H9 (cell line): ENCODE data around the gene NUDT9. TPM values are rescaled to one million over a fixed set of nuclear protein-coding genes. Genes with fewer than 3 reads are reported as not detected.
"Not testable (repeated sequence)": the region's sequence is repeated elsewhere in the genome, so short reads cannot be mapped to it uniquely, and the experiment has no call there.

Source experiments
- DNase-seq: peaks from one replicate; pipeline ENCODE4 v3.0.0-alpha.2; 2017
- H2AFZ ChIP-seq: one replicate; pipeline ENCODE4 v1.6.1; 2013; ENCODE audit warnings: mild to moderate bottlenecking, low read length, control low read depth, moderate library complexity
- H2AK5ac ChIP-seq: 2 replicates; pipeline ENCODE4 v1.6.1; 2013; ENCODE audit warnings: low read length, control low read depth, mixed read lengths; ENCODE audit not compliant: insufficient read length
- H2BK120ac ChIP-seq: one replicate; pipeline ENCODE4 v1.6.1; 2013; ENCODE audit warnings: low read depth, mild to moderate bottlenecking, low read length, control low read depth, inconsistent platforms; ENCODE audit not compliant: poor library complexity, severe bottlenecking
- H2BK12ac ChIP-seq: 2 replicates; pipeline ENCODE4 v1.6.1; 2013; ENCODE audit warnings: low read length, control low read depth, mixed read lengths, low read depth; ENCODE audit not compliant: insufficient read length
- H2BK15ac ChIP-seq: 2 replicates; pipeline ENCODE4 v1.6.1; 2013; ENCODE audit warnings: low read depth, low read length, control low read depth
- H2BK20ac ChIP-seq: one replicate; pipeline ENCODE4 v1.6.1; 2013; ENCODE audit warnings: low read depth, mild to moderate bottlenecking, low read length, control low read depth, inconsistent platforms; ENCODE audit not compliant: poor library complexity, severe bottlenecking
- H2BK5ac ChIP-seq: 2 replicates; pipeline ENCODE4 v1.6.1; 2013; ENCODE audit warnings: low read length, control low read depth, mixed read lengths; ENCODE audit not compliant: insufficient read length
- H3K14ac ChIP-seq: 2 replicates; pipeline ENCODE4 v1.6.1; 2013; ENCODE audit warnings: low read length, control low read depth; ENCODE audit not compliant: insufficient read depth
- H3K18ac ChIP-seq: 2 replicates; pipeline ENCODE4 v1.6.1; 2013; ENCODE audit warnings: low read depth, mild to moderate bottlenecking, mixed read lengths, low read length, control low read depth; ENCODE audit not compliant: insufficient read length
- H3K23ac ChIP-seq: 2 replicates; pipeline ENCODE4 v1.6.1; 2013; ENCODE audit warnings: low read length, control low read depth, mixed read lengths, low read depth; ENCODE audit not compliant: insufficient read length
- H3K23me2 ChIP-seq: 2 replicates; pipeline ENCODE4 v1.6.1; 2013; ENCODE audit warnings: low read depth, mild to moderate bottlenecking, mixed read lengths, low read length, control low read depth; ENCODE audit not compliant: insufficient read length, poor library complexity, severe bottlenecking
- H3K27ac ChIP-seq: 2 replicates; pipeline ENCODE4 v1.5.1; 2013; ENCODE audit warnings: low read length, control low read depth, mixed read lengths, low read depth; ENCODE audit not compliant: insufficient read length
- H3K27me3 ChIP-seq: 2 replicates; pipeline ENCODE4 v1.6.1; 2013; ENCODE audit warnings: low read length, control low read depth, inconsistent platforms; ENCODE audit not compliant: insufficient read depth
- H3K4ac ChIP-seq: 2 replicates; pipeline ENCODE4 v1.6.1; 2013; ENCODE audit warnings: low read depth, mild to moderate bottlenecking, control low read depth, inconsistent platforms, low read length, moderate library complexity
- H3K4me1 ChIP-seq: 2 replicates; pipeline ENCODE4 v1.6.1; 2013; ENCODE audit warnings: low read length, control low read depth, inconsistent platforms; ENCODE audit not compliant: insufficient read depth
- H3K4me2 ChIP-seq: 2 replicates; pipeline ENCODE4 v1.6.1; 2013; ENCODE audit warnings: low read length, control low read depth, mixed read lengths; ENCODE audit not compliant: insufficient read length, insufficient read depth
- H3K56ac ChIP-seq: 2 replicates; pipeline ENCODE4 v1.6.1; 2013; ENCODE audit warnings: low read depth, mild to moderate bottlenecking, mixed read lengths, low read length, control low read depth; ENCODE audit not compliant: insufficient read length
- H3K79me1 ChIP-seq: 2 replicates; pipeline ENCODE4 v1.6.1; 2013; ENCODE audit warnings: low read depth, mild to moderate bottlenecking, moderate library complexity, low read length, control low read depth, inconsistent platforms; ENCODE audit not compliant: insufficient read depth, poor library complexity, severe bottlenecking
- H3K79me2 ChIP-seq: 2 replicates; pipeline ENCODE4 v1.6.1; 2013; ENCODE audit warnings: low read length, control low read depth, inconsistent platforms; ENCODE audit not compliant: insufficient read depth
- H3K9ac ChIP-seq: 2 replicates; pipeline ENCODE4 v1.6.1; 2013; ENCODE audit warnings: low read length, control low read depth, mixed read lengths; ENCODE audit not compliant: insufficient read length; ENCODE audit errors: extremely low read depth
- H3K9me3 ChIP-seq: one replicate; pipeline ENCODE4 v1.6.1; 2013; ENCODE audit warnings: low read depth, low read length, inconsistent platforms; ENCODE audit not compliant: control insufficient read depth
- H3T11ph ChIP-seq: one replicate; pipeline ENCODE4 v1.6.1; 2013; ENCODE audit warnings: mild to moderate bottlenecking, low read length, control low read depth, inconsistent platforms
- H4K20me1 ChIP-seq: one replicate; pipeline ENCODE4 v1.6.1; 2013; ENCODE audit not compliant: control insufficient read depth, insufficient read length, insufficient read depth
- H4K5ac ChIP-seq: 2 replicates; pipeline ENCODE4 v1.6.1; 2013; ENCODE audit warnings: low read depth, mild to moderate bottlenecking, mixed read lengths, low read length, control low read depth; ENCODE audit not compliant: insufficient read length
- H4K8ac ChIP-seq: replicated peaks from 2 replicates; pipeline ENCODE4 v1.6.1; 2013; ENCODE audit warnings: low read length, control low read depth, mixed read lengths, low read depth; ENCODE audit not compliant: insufficient read length
- H4K91ac ChIP-seq: 2 replicates; pipeline ENCODE4 v1.6.1; 2013; ENCODE audit warnings: low read depth, mild to moderate bottlenecking, moderate library complexity, mixed read lengths, low read length, control low read depth; ENCODE audit not compliant: insufficient read length
- H3K27ac Mint-ChIP-seq, 3 experiments: 2 replicates in 2 of 3; 3 replicates in 1 of 3; pipeline ENCODE4 v1.8.0; 2020 to 2021; ENCODE audit warnings: mixed read lengths in 3 of 3, mild to moderate bottlenecking in 1 of 3, moderate library complexity in 1 of 3
- H3K27me3 Mint-ChIP-seq: 2 replicates; pipeline ENCODE4 v1.8.0; 2021; ENCODE audit warnings: low read depth, mild to moderate bottlenecking, moderate library complexity, mixed read lengths
- H3K36me3 Mint-ChIP-seq, 3 experiments: 2 replicates in 2 of 3; 3 replicates in 1 of 3; pipeline ENCODE4 v1.8.0; 2020 to 2021; ENCODE audit warnings: low read depth in 3 of 3, mixed read lengths in 3 of 3; ENCODE audit not compliant: insufficient read depth in 1 of 3
- H3K4me1 Mint-ChIP-seq, 2 experiments: 2 replicates each; pipeline ENCODE4 v1.8.0; 2020; ENCODE audit warnings: mixed read lengths in 2 of 2
- H3K4me3 Mint-ChIP-seq, 2 experiments: 2 replicates in 1 of 2; 3 replicates in 1 of 2; pipeline ENCODE4 v1.8.0; 2020 to 2021; ENCODE audit warnings: mild to moderate bottlenecking in 2 of 2, mixed read lengths in 2 of 2, moderate library complexity in 1 of 2
- H3K9me3 Mint-ChIP-seq, 2 experiments: 2 replicates in 1 of 2; 3 replicates in 1 of 2; pipeline ENCODE4 v1.8.0; 2020; ENCODE audit warnings: mild to moderate bottlenecking in 2 of 2, mixed read lengths in 2 of 2, moderate library complexity in 1 of 2
- CTCF ChIP-seq: fragments of 200-600 bp; sonication (generic); conservative IDR thresholded peaks from 3 replicates; pipeline ENCODE4 v1.8.0; 2021; ENCODE audit warnings: antibody characterized with exemption, mild to moderate bottlenecking
- WGBS: extraction: QIAGEN DNeasy Blood & Tissue Kit; methylation state at CpG from one replicate; pipeline ENCODE4 v1.1.7; 2013; ENCODE audit warnings: missing lambda C conversion rate, low lambda C conversion rate, mixed read lengths; ENCODE audit not compliant: insufficient read length; ENCODE audit errors: extremely low coverage; 5-methylcytosine and 5-hydroxymethylcytosine counted together
- total RNA-seq: library from RNA; stranded (reverse); gene quantifications from 2 replicates; pipeline ENCODE4 v1.2.1, GENCODE V29; 2021

Gene NUDT9
- total RNA-seq, 1 experiment from 2014 or later, result 28.5 TPM

- no peaks in the 10 kb centered on the region for H3K79me1 ChIP-seq
- no peak overlapping the region for H3K27ac ChIP-seq
- H2BK20ac ChIP-seq, result no peak overlapping the region
- no peaks in the 10 kb centered on the region for H3K4me1 ChIP-seq
- no peak overlapping the region for H2BK12ac ChIP-seq
- H4K91ac ChIP-seq, result no peak overlapping the region
- WGBS, result no CpG with 5 or more reads among the region's 3 CpGs
- no peak overlapping the region for H3K4ac ChIP-seq
- H4K20me1 ChIP-seq, result no peaks in the 10 kb centered on the region
- Mint-ChIP-seq H3K9me3 (peaks cover 6 to 15% of the 10 kb centered on the region in 2 experiments), H3K4me1 (peaks cover 28% of the 10 kb centered on the region in 2 experiments), H3K27ac (no peak overlapping the region), H3K36me3 (peaks cover 4 to 9% (median 6%) of the 10 kb centered on the region in 3 experiments; a peak in 6 of 7 replicates), H3K4me3 (no peak overlapping the region), H3K27me3 (0 out of 2 replicates have a peak, but pooled peaks cover 3% of the 10 kb centered on the region)
- no peak for DNase-seq
- no peak overlapping the region for H2AFZ ChIP-seq
- H3K79me2 ChIP-seq, result no peaks in the 10 kb centered on the region
- no peak overlapping the region for H3K9ac ChIP-seq
- H4K5ac ChIP-seq, result no peak overlapping the region
- no peak overlapping the region for H2AK5ac ChIP-seq
- H2BK5ac ChIP-seq, result no peak overlapping the region
- H3K56ac ChIP-seq, result no peak overlapping the region
- H4K8ac ChIP-seq, result no peak overlapping the region
- H3K23me2 ChIP-seq, result no peaks in the 10 kb centered on the region
- H2BK15ac ChIP-seq, result no peak overlapping the region
- H3K18ac ChIP-seq, result no peak overlapping the region
- H3K23ac ChIP-seq, result no peak overlapping the region
- H3K27me3 ChIP-seq, result no peaks in the 10 kb centered on the region
- H3K4me2 ChIP-seq, result no peak overlapping the region
- H3K9me3 ChIP-seq, result no peaks in the 10 kb centered on the region
- no peak overlapping the region for H2BK120ac ChIP-seq
- TF ChIP-seq CTCF, result no peak
- H3K14ac ChIP-seq, result no peak overlapping the region
- no peak overlapping the region for H3T11ph ChIP-seq
These were observed 5.4 kb upstream of the NUDT9 start for GRCh38 chr4:87416965-87417364.

GRCh38 chr4:87418410-87418809, 4.0 kb upstream of the NUDT9 start:
- Mint-ChIP-seq H3K4me1 (peaks cover 30 to 33% of the 10 kb centered on the region in 2 experiments), H3K9me3 (peaks cover 6 to 15% of the 10 kb centered on the region in 2 experiments)
- not testable (repeated sequence) for H3T11ph ChIP-seq, H3K18ac ChIP-seq, H4K91ac ChIP-seq, H3K4me1 ChIP-seq, H3K56ac ChIP-seq, H3K27ac ChIP-seq, H4K5ac ChIP-seq, H2BK120ac ChIP-seq, H2BK20ac ChIP-seq, H3K4ac ChIP-seq, H3K14ac ChIP-seq, H2AFZ ChIP-seq, H3K4me3 Mint-ChIP-seq, H2BK5ac ChIP-seq, H2AK5ac ChIP-seq, H3K23me2 ChIP-seq, H3K27ac Mint-ChIP-seq, H3K9ac ChIP-seq, H3K27me3 ChIP-seq, H4K20me1 ChIP-seq, H3K4me2 ChIP-seq, H3K36me3 Mint-ChIP-seq, DNase-seq, H2BK15ac ChIP-seq, H3K79me1 ChIP-seq, H2BK12ac ChIP-seq, H3K23ac ChIP-seq, H3K27me3 Mint-ChIP-seq, H3K79me2 ChIP-seq, H4K8ac ChIP-seq, H3K9me3 ChIP-seq
- WGBS, result no CpG with 5 or more reads among the region's 4 CpGs
